Activated CD8-positive, alpha-beta T cell treated with anti-CD3 and anti-CD28 coated beads for 36 hours (primary cell): ENCODE results near the gene ERVW-1. TPM values are rescaled to one million over a fixed set of nuclear protein-coding genes. Genes with fewer than 3 reads are reported as not detected.

ENCODE experiments used
- ATAC-seq: fragments of 200-7000 bp; cut with Tn5 transposase; one replicate; pipeline ENCODE4 v1.10.0; 2021; ENCODE audit warnings: mild to moderate bottlenecking, moderate library complexity
- CTCF ChIA-PET: fragments of 350-600 bp; sonication (Branson Sonifier 250); formaldehyde crosslinking; loops from one replicate; lab custom pipeline; 2021; ENCODE audit warnings: antibody characterized with exemption; lab: Charles Lee
- POLR2A ChIA-PET: fragments of 350-600 bp; sonication (Branson Sonifier 250); formaldehyde crosslinking; loops from one replicate; lab custom pipeline; 2021; ENCODE audit warnings: antibody characterized with exemption; lab: Charles Lee
- DNase-seq: peaks from one replicate; pipeline ENCODE4 v3.0.0-alpha.2; 2020
- H3K27ac Mint-ChIP-seq: one replicate; pipeline ENCODE4 v1.8.0; 2021; ENCODE audit warnings: mild to moderate bottlenecking, mixed read lengths
- H3K27me3 Mint-ChIP-seq: one replicate; pipeline ENCODE4 v1.8.0; 2021; ENCODE audit warnings: mixed read lengths
- H3K36me3 Mint-ChIP-seq: one replicate; pipeline ENCODE4 v1.8.0; 2021; ENCODE audit warnings: low read depth, mixed read lengths
- H3K4me1 Mint-ChIP-seq: one replicate; pipeline ENCODE4 v1.8.0; 2021; ENCODE audit warnings: low read depth, mixed read lengths
- H3K4me3 Mint-ChIP-seq: one replicate; pipeline ENCODE4 v1.8.0; 2021; ENCODE audit warnings: mild to moderate bottlenecking, moderate library complexity, mixed read lengths
- H3K9me3 Mint-ChIP-seq: one replicate; pipeline ENCODE4 v1.8.0; 2021; ENCODE audit warnings: mixed read lengths
- intact Hi-C: fragments of 100-400 bp; cut with micrococcal nuclease; formaldehyde crosslinking; loops from one replicate; pipeline ENCODE4 v1.10.0; 2022
- total RNA-seq, 2 experiments: library from RNA; stranded (reverse); gene quantifications; one replicate each; pipeline ENCODE4 v1.2.3, GENCODE V29; 2021
- TF ChIP-seq, protein P1 (sequence below): fragments of 200-600 bp; IDR thresholded peaks from one replicate; pipeline ENCODE4 v1.8.0; 2022; ENCODE audit warnings: antibody characterized with exemption, mild to moderate bottlenecking

Gene ERVW-1
- total RNA-seq, 2 experiments from 2014 or later: not detected

DNA sequence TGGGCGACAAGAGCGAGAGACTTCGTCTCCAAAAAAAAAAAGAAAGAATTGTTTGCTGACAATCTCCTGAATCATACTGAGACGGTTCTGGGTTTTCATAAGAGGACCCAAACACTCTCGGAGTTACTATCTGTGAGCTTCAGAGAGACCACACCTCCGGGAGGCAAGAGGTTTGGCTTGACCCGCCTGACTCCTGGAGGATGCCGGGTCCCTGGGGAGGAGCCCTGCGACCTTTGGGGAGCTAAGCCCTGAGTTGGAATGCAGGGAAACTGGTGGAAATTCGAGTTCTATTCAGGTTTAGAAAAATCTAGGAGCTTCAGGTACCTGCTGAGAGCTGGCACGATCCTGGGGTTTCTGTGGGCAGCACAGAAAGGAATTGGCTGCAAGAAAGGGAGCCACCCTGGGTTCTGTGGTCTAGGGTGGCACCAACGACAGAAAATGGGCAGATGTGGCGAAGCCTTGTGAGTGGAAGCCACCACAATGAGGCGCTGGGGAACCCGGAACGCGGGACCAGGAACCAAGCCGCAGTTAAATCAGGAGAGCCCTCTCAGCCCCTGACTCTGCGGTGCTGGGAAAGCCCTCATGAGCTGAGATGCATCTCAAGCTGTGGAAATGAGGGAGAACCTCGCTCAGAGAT, 52.3 kb downstream of the ERVW-1 start:
- ATAC-seq: no peak
- CTCF ChIA-PET: interaction anchor here (1.0 to 7.7 kb wide), 4 partner anchors 11 to 36 kb away, joined by 5 to 120 read pairs (median 24); partner anchors contain the start of gene GATAD1
- intact Hi-C loops: no loop called here
- H3K27ac Mint-ChIP-seq: no peak overlapping the region
- H3K4me1 Mint-ChIP-seq: peaks cover 8% of the 10 kb centered on the region
- no peaks in the 10 kb centered on the region for H3K36me3 Mint-ChIP-seq
- POLR2A ChIA-PET: interaction anchor here (1.2 kb wide), 1 partner anchor 22 kb away, joined by 4 read pairs; no protein-coding TSS in a partner anchor
- DNase-seq: no peak
- H3K4me3 Mint-ChIP-seq: no peak overlapping the region
- TF ChIP-seq, protein P1, sequence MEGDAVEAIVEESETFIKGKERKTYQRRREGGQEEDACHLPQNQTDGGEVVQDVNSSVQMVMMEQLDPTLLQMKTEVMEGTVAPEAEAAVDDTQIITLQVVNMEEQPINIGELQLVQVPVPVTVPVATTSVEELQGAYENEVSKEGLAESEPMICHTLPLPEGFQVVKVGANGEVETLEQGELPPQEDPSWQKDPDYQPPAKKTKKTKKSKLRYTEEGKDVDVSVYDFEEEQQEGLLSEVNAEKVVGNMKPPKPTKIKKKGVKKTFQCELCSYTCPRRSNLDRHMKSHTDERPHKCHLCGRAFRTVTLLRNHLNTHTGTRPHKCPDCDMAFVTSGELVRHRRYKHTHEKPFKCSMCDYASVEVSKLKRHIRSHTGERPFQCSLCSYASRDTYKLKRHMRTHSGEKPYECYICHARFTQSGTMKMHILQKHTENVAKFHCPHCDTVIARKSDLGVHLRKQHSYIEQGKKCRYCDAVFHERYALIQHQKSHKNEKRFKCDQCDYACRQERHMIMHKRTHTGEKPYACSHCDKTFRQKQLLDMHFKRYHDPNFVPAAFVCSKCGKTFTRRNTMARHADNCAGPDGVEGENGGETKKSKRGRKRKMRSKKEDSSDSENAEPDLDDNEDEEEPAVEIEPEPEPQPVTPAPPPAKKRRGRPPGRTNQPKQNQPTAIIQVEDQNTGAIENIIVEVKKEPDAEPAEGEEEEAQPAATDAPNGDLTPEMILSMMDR: no peak
- H3K27me3 Mint-ChIP-seq: peaks cover 24% of the 10 kb centered on the region
- no peaks in the 10 kb centered on the region for H3K9me3 Mint-ChIP-seq

DNA sequence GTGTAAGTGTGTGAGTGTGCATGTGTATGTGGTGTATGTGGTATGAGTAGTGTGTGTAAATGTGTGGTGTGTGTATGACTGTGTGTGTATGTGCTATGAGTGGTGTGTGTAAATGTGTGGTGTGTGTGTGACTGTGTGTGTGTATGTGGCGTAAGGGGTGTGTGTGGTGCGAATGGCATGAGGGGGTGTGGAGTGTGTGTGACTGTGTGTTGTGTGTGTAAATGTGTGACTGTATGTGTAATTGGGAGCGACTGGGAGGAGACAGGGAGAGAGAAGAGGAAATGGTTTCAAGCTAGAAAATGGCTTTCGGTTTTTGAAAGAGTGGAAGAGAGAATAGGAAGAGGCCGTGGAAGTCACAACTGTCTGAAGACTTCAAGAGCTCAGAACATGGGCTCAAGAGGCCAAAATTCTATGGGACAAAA, 54.0 kb downstream of the ERVW-1 start:
- Mint-ChIP-seq H3K4me3 (peak overlapping the region; percentile 11), H3K36me3 (no peaks in the 10 kb centered on the region), H3K9me3 (no peaks in the 10 kb centered on the region), H3K27ac (no peak overlapping the region), H3K27me3 (peaks cover 24% of the 10 kb centered on the region), H3K4me1 (peaks cover 8% of the 10 kb centered on the region)
- POLR2A ChIA-PET: interaction anchor here (0.9 to 1.2 kb wide), 3 partner anchors 8 to 24 kb away, joined by 3 to 5 read pairs (median 4); partner anchors contain the start of gene GATAD1
- ATAC-seq: no peak
- TF ChIP-seq, protein P1: no peak
- no peak for DNase-seq
- intact Hi-C loops: loop anchor here (1.0 to 5.0 kb wide), 2 partner anchors 25 to 39 kb away; no protein-coding TSS in a partner anchor
- CTCF ChIA-PET: interaction anchor here (0.7 to 7.7 kb wide), 25 partner anchors 9 to 497 kb away, joined by 3 to 120 read pairs (median 3); partner anchors contain the start of genes ANKIB1, GATAD1, KRIT1 and PEX1

DNA sequence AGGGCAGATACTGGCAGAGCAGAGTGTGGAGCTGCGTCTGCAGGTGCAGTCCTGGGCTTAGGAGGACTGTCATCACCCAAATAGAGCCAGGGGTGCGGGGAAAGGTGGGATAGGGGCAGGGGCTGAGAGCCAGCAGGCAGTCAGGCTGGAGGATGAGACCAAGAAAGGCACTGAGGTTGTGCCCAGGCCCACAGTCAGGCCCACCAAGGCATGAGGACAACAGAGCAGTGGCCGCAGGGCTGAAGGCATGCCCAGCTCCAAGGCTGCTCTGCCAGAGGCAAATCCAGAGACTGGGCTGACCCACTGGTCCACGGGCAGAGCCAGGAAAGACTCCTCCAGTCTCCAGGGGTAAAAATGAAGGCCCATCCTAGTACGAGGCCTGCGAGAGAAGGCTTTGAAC, 54.8 kb downstream of the ERVW-1 start:
- TF ChIP-seq, protein P1: no peak
- Mint-ChIP-seq H3K4me1 (peaks cover 8% of the 10 kb centered on the region), H3K4me3 (no peak overlapping the region), H3K36me3 (no peaks in the 10 kb centered on the region), H3K9me3 (no peaks in the 10 kb centered on the region), H3K27me3 (peaks cover 24% of the 10 kb centered on the region), H3K27ac (no peak overlapping the region)
- ChIA-PET POLR2A (no interaction called here), CTCF (interaction anchor here (2.1 to 7.7 kb wide), 3 partner anchors 8 to 38 kb away, joined by 14 to 120 read pairs (median 38); partner anchors contain the start of gene GATAD1)
- intact Hi-C loops: loop anchor here (5.0 kb wide), 1 partner anchor 39 kb away; no protein-coding TSS in a partner anchor
- no peak for DNase-seq
- no peak for ATAC-seq

DNA sequence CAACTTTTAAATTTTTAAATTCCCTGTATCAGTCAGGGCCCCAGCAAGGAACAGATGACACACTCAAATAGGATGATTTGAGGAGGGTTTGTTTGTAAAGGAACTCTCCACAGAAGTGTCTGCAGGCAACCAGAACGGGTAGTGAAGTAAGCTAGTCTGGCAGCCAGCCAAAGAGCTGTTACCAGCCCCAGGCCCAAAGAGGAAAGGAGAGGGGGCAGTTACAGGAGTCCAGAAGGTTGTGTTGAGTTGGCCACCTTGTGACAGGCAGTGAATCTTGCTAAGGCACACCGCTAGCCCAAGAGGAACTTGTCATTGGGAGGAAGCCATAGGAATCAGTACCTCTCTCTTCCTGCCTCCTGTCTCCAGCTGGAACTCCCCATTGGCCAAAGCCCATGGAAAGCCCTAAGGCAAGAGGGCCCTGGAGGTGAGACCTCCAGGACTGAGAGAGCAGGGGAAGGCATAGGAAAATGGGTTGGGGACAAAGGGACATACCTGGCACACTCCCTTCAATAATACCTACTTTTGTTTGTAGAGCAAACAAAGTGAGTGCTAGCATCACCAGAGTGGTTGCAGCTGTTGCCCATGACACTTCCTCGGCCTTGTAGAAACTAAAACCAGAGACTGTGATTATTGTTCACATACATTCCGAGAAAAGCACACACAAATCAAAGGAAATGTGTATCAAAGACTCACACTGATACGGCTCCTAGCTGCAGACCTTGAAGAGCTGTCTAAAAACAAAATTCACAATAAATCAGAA, 55.9 kb downstream of the ERVW-1 start:
- intact Hi-C loops: loop anchor here (5.0 kb wide), 1 partner anchor 40 kb away; no protein-coding TSS in a partner anchor
- no peaks in the 10 kb centered on the region for H3K36me3 Mint-ChIP-seq
- POLR2A ChIA-PET: no interaction called here

More for the DNA sequence above, 55.9 kb downstream of the ERVW-1 start:
- Mint-ChIP-seq H3K4me3 (no peak overlapping the region), H3K4me1 (peaks cover 8% of the 10 kb centered on the region), H3K27ac (no peak overlapping the region), H3K9me3 (no peaks in the 10 kb centered on the region), H3K27me3 (peaks cover 17% of the 10 kb centered on the region)
- TF ChIP-seq, protein P1: no peak
- ATAC-seq (no peak), DNase-seq (no peak)
- CTCF ChIA-PET: interaction anchor here (1.5 to 7.7 kb wide), 3 partner anchors 7 to 34 kb away, joined by 4 to 120 read pairs (median 38); partner anchors contain the start of gene GATAD1

Other genes with a start within 250 kb of the ERVW-1 start
- gene KRIT1, start 232.0 kb downstream of the ERVW-1 start, total RNA-seq: 10 to 100 TPM; 28.6 to 30.2 TPM
- gene ANKIB1, start 232.0 kb downstream of the ERVW-1 start, total RNA-seq: 10 to 100 TPM; 32.3 to 34.1 TPM
- gene GATAD1, start 30.5 kb downstream of the ERVW-1 start, total RNA-seq: 10 to 100 TPM; 19.7 to 19.8 TPM
- gene PEX1, start 50.6 kb upstream of the ERVW-1 start, total RNA-seq: 10 to 100 TPM; 16.6 to 16.9 TPM
- gene RBM48, start 50.8 kb upstream of the ERVW-1 start, total RNA-seq: 10 to 100 TPM; 11.5 to 13.4 TPM
- gene FAM133B, start 112.4 kb upstream of the ERVW-1 start, total RNA-seq: 10 to 100 TPM; 27.9 to 30.3 TPM